GM23338 (cell line): ENCODE data around the gene FTH1. TPM values are rescaled to one million over a fixed set of nuclear protein-coding genes. Genes with fewer than 3 reads are reported as not detected.

Experiments used
- ATAC-seq: fragments of 200-7000 bp; cut with Tn5 transposase; 3 replicates; pipeline ENCODE4 v1.9.1; 2020
- DNase-seq: peaks from one replicate; pipeline ENCODE4 v3.0.0-alpha.2; 2015; ENCODE audit warnings: low spot score
- H2AFZ ChIP-seq: fragments of 200-600 bp; sonication (generic); 2 replicates; pipeline ENCODE4 v1.8.0; 2016; ENCODE audit warnings: antibody characterized with exemption, mild to moderate bottlenecking, moderate library complexity
- H3F3A ChIP-seq: fragments of 200-600 bp; sonication (generic); replicated peaks from 2 replicates; pipeline ENCODE4 v1.8.0; 2017; ENCODE audit warnings: antibody characterized with exemption, mixed run types, low read depth
- H3K27ac ChIP-seq: fragments of 200-600 bp; sonication (generic); 2 replicates; pipeline ENCODE4 v1.6.1; 2016; ENCODE audit warnings: low read depth
- H3K27me3 ChIP-seq: fragments of 200-600 bp; sonication (generic); 2 replicates; pipeline ENCODE4 v1.8.0; 2016; ENCODE audit warnings: mild to moderate bottlenecking, mixed run types, moderate library complexity; ENCODE audit not compliant: insufficient read depth
- H3K36me3 ChIP-seq: fragments of 200-600 bp; sonication (generic); 2 replicates; pipeline ENCODE4 v1.8.0; 2016; ENCODE audit warnings: mild to moderate bottlenecking; ENCODE audit not compliant: insufficient read depth
- H3K4me1 ChIP-seq: fragments of 200-600 bp; sonication (generic); 2 replicates; pipeline ENCODE4 v1.8.0; 2016; ENCODE audit warnings: mild to moderate bottlenecking, moderate library complexity; ENCODE audit not compliant: insufficient read depth
- H3K4me2 ChIP-seq: fragments of 200-600 bp; sonication (generic); 2 replicates; pipeline ENCODE4 v1.7.1; 2017; ENCODE audit warnings: mixed run types
- H3K4me3 ChIP-seq: fragments of 200-600 bp; sonication (generic); 2 replicates; pipeline ENCODE4 v1.6.1; 2016; ENCODE audit warnings: mixed run types
- H3K79me2 ChIP-seq: fragments of 200-600 bp; sonication (generic); replicated peaks from 2 replicates; pipeline ENCODE4 v1.8.0; 2017; ENCODE audit warnings: mild to moderate bottlenecking; ENCODE audit not compliant: insufficient read depth
- H3K9me2 ChIP-seq: fragments of 200-600 bp; sonication (generic); 2 replicates; pipeline ENCODE4 v1.8.0; 2017; ENCODE audit not compliant: insufficient read depth
- H4K20me1 ChIP-seq: fragments of 200-600 bp; sonication (generic); replicated peaks from 2 replicates; pipeline ENCODE4 v1.8.0; 2017; ENCODE audit warnings: mild to moderate bottlenecking; ENCODE audit not compliant: insufficient read depth
- H3K27ac Mint-ChIP-seq: 2 replicates; pipeline ENCODE4 v1.8.0; 2020; ENCODE audit warnings: inconsistent platforms, mild to moderate bottlenecking, moderate library complexity, mixed read lengths
- H3K27me3 Mint-ChIP-seq: 3 replicates; pipeline ENCODE4 v1.8.0; 2022; ENCODE audit warnings: low read depth, mild to moderate bottlenecking, moderate library complexity, mixed read lengths, inconsistent platforms; ENCODE audit not compliant: insufficient read depth, poor library complexity
- H3K36me3 Mint-ChIP-seq: 3 replicates; pipeline ENCODE4 v1.8.0; 2021; ENCODE audit warnings: low read depth, mild to moderate bottlenecking, inconsistent platforms, moderate library complexity, mixed read lengths
- H3K4me1 Mint-ChIP-seq: 3 replicates; pipeline ENCODE4 v1.8.0; 2020; ENCODE audit warnings: mild to moderate bottlenecking, inconsistent platforms, mixed read lengths
- H3K4me3 Mint-ChIP-seq: 3 replicates; pipeline ENCODE4 v1.8.0; 2021; ENCODE audit warnings: moderate library complexity, mild to moderate bottlenecking, inconsistent platforms, mixed read lengths
- H3K9me3 Mint-ChIP-seq: 3 replicates; pipeline ENCODE4 v1.8.0; 2020; ENCODE audit warnings: moderate library complexity, mild to moderate bottlenecking, inconsistent platforms, mixed read lengths
- CREB1 ChIP-seq: fragments of 250-450 bp; sonication (Bioruptor Pico); IDR thresholded peaks from 2 replicates; pipeline ENCODE4 v1.5.0; 2020; ENCODE audit warnings: low read depth, mild to moderate bottlenecking, moderate library complexity
- CTCF ChIP-seq, 2 experiments: fragments of 200-600 bp in 1 of 2; sonication (generic) in 1 of 2; conservative IDR thresholded peaks; 2 replicates each; pipeline versions ENCODE4 v1.5.1 to v1.6.1; 2016 to 2017; ENCODE audit warnings: antibody characterized with exemption in 2 of 2, low read depth in 2 of 2, mild to moderate bottlenecking in 2 of 2, moderate library complexity in 1 of 2
- ETS1 ChIP-seq: IDR thresholded peaks from 2 replicates; pipeline ENCODE4 v1.6.1; 2016; ENCODE audit warnings: antibody characterized with exemption
- EZH2 ChIP-seq: fragments of 200-600 bp; sonication (generic); IDR thresholded peaks from one replicate; pipeline ENCODE4 v1.8.0; 2017; ENCODE audit warnings: antibody characterized with exemption, mild to moderate bottlenecking, low read depth; ENCODE audit not compliant: unreplicated experiment
- EZH2phosphoT487 ChIP-seq: fragments of 200-600 bp; sonication (generic); IDR thresholded peaks from one replicate; pipeline ENCODE4 v1.8.1; 2018; ENCODE audit warnings: antibody characterized with exemption; ENCODE audit not compliant: unreplicated experiment
- JUNB ChIP-seq: IDR thresholded peaks from one replicate; pipeline ENCODE4 v1.6.1; 2016; ENCODE audit warnings: antibody characterized with exemption; ENCODE audit not compliant: unreplicated experiment
- NANOG ChIP-seq: IDR thresholded peaks from 2 replicates; pipeline ENCODE4 v1.6.1; 2016; ENCODE audit warnings: antibody characterized with exemption, borderline replicate concordance
- POLR2AphosphoS5 ChIP-seq: IDR thresholded peaks from 2 replicates; pipeline ENCODE4 v1.6.1; 2016; ENCODE audit warnings: antibody characterized with exemption, low read depth
- STAT1 ChIP-seq: IDR thresholded peaks from one replicate; pipeline ENCODE4 v1.6.1; 2016; ENCODE audit warnings: antibody characterized with exemption; ENCODE audit not compliant: unreplicated experiment
- ZNF114 ChIP-seq: fragments of 250-450 bp; sonication (Bioruptor Pico); IDR thresholded peaks from 2 replicates; pipeline ENCODE4 v1.5.0; 2020; ENCODE audit warnings: mild to moderate bottlenecking, moderate library complexity
- ZNF331 ChIP-seq: fragments of 250-450 bp; sonication (Bioruptor Pico); IDR thresholded peaks from 2 replicates; pipeline ENCODE4 v1.5.0; 2020; ENCODE audit warnings: low read depth, mild to moderate bottlenecking, moderate library complexity
- polyA plus RNA-seq: library from polyadenylated mRNA; unstranded; fragments of >200 nt; fragmentation: Nextera tagmentation; extraction: Ambion mirVana; gene quantifications from 2 replicates; pipeline ENCODE4 v1.2.1, GENCODE V29; 2016
- total RNA-seq: library from RNA; depleted of rRNA; stranded (reverse); fragments of >200 nt; shearing (Covaris generic); gene quantifications from 2 replicates; pipeline ENCODE4 v1.2.3, GENCODE V29; 2014
- TF ChIP-seq, protein P1 (sequence below): fragments of 250-450 bp; sonication (Bioruptor Pico); IDR thresholded peaks from 2 replicates; pipeline ENCODE4 v1.5.0; 2020; ENCODE audit warnings: mild to moderate bottlenecking, moderate library complexity
- TF ChIP-seq, protein P2 (sequence below): IDR thresholded peaks from one replicate; pipeline ENCODE4 v1.6.1; 2018; ENCODE audit warnings: antibody characterized with exemption; ENCODE audit not compliant: unreplicated experiment

The FTH1 gene
- total and polyA plus RNA-seq, 2 experiments from 2014 or later: 718 to 2,750 TPM

- no peak for ATAC-seq
- no peaks in the 10 kb centered on the region for H4K20me1 ChIP-seq
- H3K79me2 ChIP-seq: no peaks in the 10 kb centered on the region
- peaks cover 34% of the 10 kb centered on the region for H3K4me1 Mint-ChIP-seq
- H3K4me2 ChIP-seq: no peak overlapping the region
- H3K27me3 Mint-ChIP-seq: peaks cover 27% of the 10 kb centered on the region
- TF ChIP-seq ZNF114 (CRISPR knock-in tag): no peak
- no peak for TF ChIP-seq ZNF331
- TF ChIP-seq, protein P1, sequence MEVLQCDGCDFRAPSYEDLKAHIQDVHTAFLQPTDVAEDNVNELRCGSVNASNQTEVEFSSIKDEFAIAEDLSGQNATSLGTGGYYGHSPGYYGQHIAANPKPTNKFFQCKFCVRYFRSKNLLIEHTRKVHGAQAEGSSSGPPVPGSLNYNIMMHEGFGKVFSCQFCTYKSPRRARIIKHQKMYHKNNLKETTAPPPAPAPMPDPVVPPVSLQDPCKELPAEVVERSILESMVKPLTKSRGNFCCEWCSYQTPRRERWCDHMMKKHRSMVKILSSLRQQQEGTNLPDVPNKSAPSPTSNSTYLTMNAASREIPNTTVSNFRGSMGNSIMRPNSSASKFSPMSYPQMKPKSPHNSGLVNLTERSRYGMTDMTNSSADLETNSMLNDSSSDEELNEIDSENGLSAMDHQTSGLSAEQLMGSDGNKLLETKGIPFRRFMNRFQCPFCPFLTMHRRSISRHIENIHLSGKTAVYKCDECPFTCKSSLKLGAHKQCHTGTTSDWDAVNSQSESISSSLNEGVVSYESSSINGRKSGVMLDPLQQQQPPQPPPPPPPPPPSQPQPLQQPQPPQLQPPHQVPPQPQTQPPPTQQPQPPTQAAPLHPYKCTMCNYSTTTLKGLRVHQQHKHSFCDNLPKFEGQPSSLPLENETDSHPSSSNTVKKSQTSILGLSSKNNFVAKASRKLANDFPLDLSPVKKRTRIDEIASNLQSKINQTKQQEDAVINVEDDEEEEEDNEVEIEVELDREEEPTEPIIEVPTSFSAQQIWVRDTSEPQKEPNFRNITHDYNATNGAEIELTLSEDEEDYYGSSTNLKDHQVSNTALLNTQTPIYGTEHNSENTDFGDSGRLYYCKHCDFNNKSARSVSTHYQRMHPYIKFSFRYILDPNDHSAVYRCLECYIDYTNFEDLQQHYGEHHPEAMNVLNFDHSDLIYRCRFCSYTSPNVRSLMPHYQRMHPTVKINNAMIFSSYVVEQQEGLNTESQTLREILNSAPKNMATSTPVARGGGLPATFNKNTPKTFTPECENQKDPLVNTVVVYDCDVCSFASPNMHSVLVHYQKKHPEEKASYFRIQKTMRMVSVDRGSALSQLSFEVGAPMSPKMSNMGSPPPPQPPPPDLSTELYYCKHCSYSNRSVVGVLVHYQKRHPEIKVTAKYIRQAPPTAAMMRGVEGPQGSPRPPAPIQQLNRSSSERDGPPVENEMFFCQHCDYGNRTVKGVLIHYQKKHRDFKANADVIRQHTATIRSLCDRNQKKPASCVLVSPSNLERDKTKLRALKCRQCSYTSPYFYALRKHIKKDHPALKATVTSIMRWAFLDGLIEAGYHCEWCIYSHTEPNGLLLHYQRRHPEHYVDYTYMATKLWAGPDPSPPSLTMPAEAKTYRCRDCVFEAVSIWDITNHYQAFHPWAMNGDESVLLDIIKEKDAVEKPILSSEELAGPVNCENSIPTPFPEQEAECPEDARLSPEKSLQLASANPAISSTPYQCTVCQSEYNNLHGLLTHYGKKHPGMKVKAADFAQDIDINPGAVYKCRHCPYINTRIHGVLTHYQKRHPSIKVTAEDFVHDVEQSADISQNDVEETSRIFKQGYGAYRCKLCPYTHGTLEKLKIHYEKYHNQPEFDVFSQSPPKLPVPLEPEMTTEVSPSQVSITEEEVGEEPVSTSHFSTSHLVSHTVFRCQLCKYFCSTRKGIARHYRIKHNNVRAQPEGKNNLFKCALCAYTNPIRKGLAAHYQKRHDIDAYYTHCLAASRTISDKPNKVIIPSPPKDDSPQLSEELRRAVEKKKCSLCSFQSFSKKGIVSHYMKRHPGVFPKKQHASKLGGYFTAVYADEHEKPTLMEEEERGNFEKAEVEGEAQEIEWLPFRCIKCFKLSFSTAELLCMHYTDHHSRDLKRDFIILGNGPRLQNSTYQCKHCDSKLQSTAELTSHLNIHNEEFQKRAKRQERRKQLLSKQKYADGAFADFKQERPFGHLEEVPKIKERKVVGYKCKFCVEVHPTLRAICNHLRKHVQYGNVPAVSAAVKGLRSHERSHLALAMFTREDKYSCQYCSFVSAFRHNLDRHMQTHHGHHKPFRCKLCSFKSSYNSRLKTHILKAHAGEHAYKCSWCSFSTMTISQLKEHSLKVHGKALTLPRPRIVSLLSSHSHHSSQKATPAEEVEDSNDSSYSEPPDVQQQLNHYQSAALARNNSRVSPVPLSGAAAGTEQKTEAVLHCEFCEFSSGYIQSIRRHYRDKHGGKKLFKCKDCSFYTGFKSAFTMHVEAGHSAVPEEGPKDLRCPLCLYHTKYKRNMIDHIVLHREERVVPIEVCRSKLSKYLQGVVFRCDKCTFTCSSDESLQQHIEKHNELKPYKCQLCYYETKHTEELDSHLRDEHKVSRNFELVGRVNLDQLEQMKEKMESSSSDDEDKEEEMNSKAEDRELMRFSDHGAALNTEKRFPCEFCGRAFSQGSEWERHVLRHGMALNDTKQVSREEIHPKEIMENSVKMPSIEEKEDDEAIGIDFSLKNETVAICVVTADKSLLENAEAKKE (CRISPR knock-in tag): no peak
- TF ChIP-seq CREB1 (CRISPR knock-in tag): no peak
- no peak for TF ChIP-seq POLR2AphosphoS5
- no peak for TF ChIP-seq EZH2phosphoT487
- no peak for TF ChIP-seq EZH2
- no peak for TF ChIP-seq NANOG
- TF ChIP-seq, protein P2, sequence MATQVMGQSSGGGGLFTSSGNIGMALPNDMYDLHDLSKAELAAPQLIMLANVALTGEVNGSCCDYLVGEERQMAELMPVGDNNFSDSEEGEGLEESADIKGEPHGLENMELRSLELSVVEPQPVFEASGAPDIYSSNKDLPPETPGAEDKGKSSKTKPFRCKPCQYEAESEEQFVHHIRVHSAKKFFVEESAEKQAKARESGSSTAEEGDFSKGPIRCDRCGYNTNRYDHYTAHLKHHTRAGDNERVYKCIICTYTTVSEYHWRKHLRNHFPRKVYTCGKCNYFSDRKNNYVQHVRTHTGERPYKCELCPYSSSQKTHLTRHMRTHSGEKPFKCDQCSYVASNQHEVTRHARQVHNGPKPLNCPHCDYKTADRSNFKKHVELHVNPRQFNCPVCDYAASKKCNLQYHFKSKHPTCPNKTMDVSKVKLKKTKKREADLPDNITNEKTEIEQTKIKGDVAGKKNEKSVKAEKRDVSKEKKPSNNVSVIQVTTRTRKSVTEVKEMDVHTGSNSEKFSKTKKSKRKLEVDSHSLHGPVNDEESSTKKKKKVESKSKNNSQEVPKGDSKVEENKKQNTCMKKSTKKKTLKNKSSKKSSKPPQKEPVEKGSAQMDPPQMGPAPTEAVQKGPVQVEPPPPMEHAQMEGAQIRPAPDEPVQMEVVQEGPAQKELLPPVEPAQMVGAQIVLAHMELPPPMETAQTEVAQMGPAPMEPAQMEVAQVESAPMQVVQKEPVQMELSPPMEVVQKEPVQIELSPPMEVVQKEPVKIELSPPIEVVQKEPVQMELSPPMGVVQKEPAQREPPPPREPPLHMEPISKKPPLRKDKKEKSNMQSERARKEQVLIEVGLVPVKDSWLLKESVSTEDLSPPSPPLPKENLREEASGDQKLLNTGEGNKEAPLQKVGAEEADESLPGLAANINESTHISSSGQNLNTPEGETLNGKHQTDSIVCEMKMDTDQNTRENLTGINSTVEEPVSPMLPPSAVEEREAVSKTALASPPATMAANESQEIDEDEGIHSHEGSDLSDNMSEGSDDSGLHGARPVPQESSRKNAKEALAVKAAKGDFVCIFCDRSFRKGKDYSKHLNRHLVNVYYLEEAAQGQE: no peak
- TF ChIP-seq JUNB: no peak
- TF ChIP-seq STAT1: no peak
- no peak for TF ChIP-seq ETS1
- no peak for TF ChIP-seq CTCF (conservative IDR thresholded peaks at IDR 0.05; ENCODE audit: low read depth in 2 of 2)
- H3K27me3 ChIP-seq: no peaks in the 10 kb centered on the region
- no peaks in the 10 kb centered on the region for H3K9me3 Mint-ChIP-seq
- no peak overlapping the region for H3K27ac Mint-ChIP-seq
- H3K4me1 ChIP-seq: peaks cover 23% of the 10 kb centered on the region
- no peak overlapping the region for H3K27ac ChIP-seq
- 0 out of 2 replicates have a peak, but pooled peaks cover 6% of the 10 kb centered on the region for H3F3A ChIP-seq
- no peak overlapping the region for H3K4me3 ChIP-seq
- H3K9me2 ChIP-seq: 0 out of 2 replicates have a peak, but pooled peaks cover 4% of the 10 kb centered on the region
- no peak for DNase-seq
- H3K4me3 Mint-ChIP-seq: no peak overlapping the region
- H3K36me3 Mint-ChIP-seq: no peaks in the 10 kb centered on the region
- no peak overlapping the region for H2AFZ ChIP-seq
- no peaks in the 10 kb centered on the region for H3K36me3 ChIP-seq
These were observed 7.6 kb upstream of the FTH1 start for GRCh38 chr11:61974766-61975631.
